HepG2 (cell line): ENCODE data around the gene FMNL2. TPM values are rescaled to one million over a fixed set of nuclear protein-coding genes. Genes with fewer than 3 reads are reported as not detected.

Source experiments
- ATAC-seq: fragments of 200-7000 bp; cut with Tn5 transposase; 3 replicates; pipeline ENCODE4 v1.9.1; 2020; ENCODE audit warnings: mild to moderate bottlenecking, moderate library complexity
- BruUV-seq: library from RNA; stranded (reverse); fragments of 400-500 nt; replicated peaks from 2 replicates; lab custom pipeline; 2021; lab: Mats Ljungman, UMichigan
- CTCF ChIA-PET: fragments of 300-600 bp; formaldehyde crosslinking; extraction: SDS; loops from one replicate; lab custom pipeline; 2021; ENCODE audit warnings: low total read pairs, inconsistent platforms, low intra/inter-chr PET ratio; lab: Yijun Ruan, JAX
- POLR2A ChIA-PET: fragments of 350-600 bp; sonication (Branson Sonifier 250); formaldehyde crosslinking; loops from one replicate; lab custom pipeline; 2020; ENCODE audit warnings: antibody characterized with exemption, inconsistent platforms; lab: Yijun Ruan, JAX
- DNase-seq: peaks from one replicate; pipeline ENCODE4 v3.0.0-alpha.2; 2015; ENCODE audit warnings: low spot score
- FAIRE-seq: peaks from 3 replicates; lab custom pipeline; 2011; peaks lifted over from hg19 to GRCh38; lab: Jason Lieb, UNC
- H2AFZ ChIP-seq: one replicate; pipeline ENCODE4 v1.6.1; 2011; ENCODE audit warnings: low read length, inconsistent platforms
- H3K27ac ChIP-seq: fragments of 300-600 bp; 3 replicates; pipeline ENCODE4 v1.8.0; 2011; ENCODE audit warnings: mixed run types, mild to moderate bottlenecking, mixed read lengths, low read length, inconsistent platforms; ENCODE audit not compliant: insufficient read depth; ENCODE audit errors: extremely low read length
- H3K27me3 ChIP-seq, 2 experiments: fragments of 200-600 bp in 1 of 2; 2 replicates in 1 of 2; 3 replicates in 1 of 2; pipeline versions ENCODE4 v1.6.0 to v1.8.0; 2011; ENCODE audit warnings: low read length in 2 of 2, mild to moderate bottlenecking in 2 of 2, moderate library complexity in 2 of 2, inconsistent platforms in 1 of 2; ENCODE audit not compliant: insufficient read depth in 2 of 2, control insufficient read depth in 1 of 2
- H3K36me3 ChIP-seq, 2 experiments: fragments of 200-600 bp in 1 of 2; replicated peaks in 1 of 2; 2 replicates in 1 of 2; 3 replicates in 1 of 2; pipeline versions ENCODE4 v1.5.1 to v1.8.0; 2011; ENCODE audit warnings: low read length in 2 of 2, inconsistent platforms in 1 of 2; ENCODE audit not compliant: insufficient read depth in 2 of 2, control insufficient read depth in 1 of 2
- H3K4me1 ChIP-seq: 2 replicates; pipeline ENCODE4 v1.5.1; 2012; ENCODE audit warnings: low read length, inconsistent platforms; ENCODE audit not compliant: insufficient read depth
- H3K4me2 ChIP-seq: 2 replicates; pipeline ENCODE4 v1.6.0; 2011; ENCODE audit warnings: low read depth, low read length, inconsistent platforms
- H3K4me3 ChIP-seq, 3 experiments: fragments of 200-600 bp in 1 of 3; sonication (generic), shearing (Covaris generic) in 1 of 3; replicated peaks in 1 of 3; 2 replicates each; pipeline ENCODE4 v1.5.1; 2011 to 2016; ENCODE audit warnings: low read length in 3 of 3, inconsistent platforms in 2 of 3, low read depth in 2 of 3, mild to moderate bottlenecking in 2 of 3, control low read depth in 1 of 3, mixed read lengths in 1 of 3; ENCODE audit not compliant: insufficient read depth in 1 of 3
- H3K79me2 ChIP-seq: one replicate; pipeline ENCODE4 v1.6.1; 2011; ENCODE audit warnings: low read length, inconsistent platforms; ENCODE audit not compliant: insufficient read depth
- H3K9ac ChIP-seq: 2 replicates; pipeline ENCODE4 v1.6.0; 2011; ENCODE audit warnings: mild to moderate bottlenecking, low read depth, low read length, inconsistent platforms; ENCODE audit not compliant: insufficient read depth
- H3K9me3 ChIP-seq: 2 replicates; pipeline ENCODE4 v1.5.1; 2012; ENCODE audit warnings: mild to moderate bottlenecking, low read length
- H4K20me1 ChIP-seq: 2 replicates; pipeline ENCODE4 v1.6.0; 2011; ENCODE audit warnings: inconsistent platforms, mild to moderate bottlenecking, low read length, moderate library complexity; ENCODE audit not compliant: insufficient read depth
- ASH2L ChIP-seq: fragments of 300-600, 200-600 bp; sonication (generic); IDR thresholded peaks from 2 replicates; pipeline ENCODE4 v1.7.0; 2017; ENCODE audit warnings: low read depth, mild to moderate bottlenecking, moderate library complexity, mixed read lengths, low read length; ENCODE audit not compliant: insufficient read length
- ETS1 ChIP-seq: sonication (generic); formaldehyde crosslinking; IDR thresholded peaks from 2 replicates; pipeline ENCODE4 v1.4.0; 2020; ENCODE audit warnings: missing genetic modification reagents
- HNRNPUL1 ChIP-seq: fragments of 200-400 bp; formaldehyde crosslinking; IDR thresholded peaks from 2 replicates; pipeline ENCODE4 v1.6.1; 2017; ENCODE audit warnings: low read depth, mild to moderate bottlenecking, low read length, moderate library complexity
- MAFF ChIP-seq: IDR thresholded peaks from 2 replicates; pipeline ENCODE4 v1.6.1; 2011; ENCODE audit warnings: low read depth, low read length, improper control_type of control experiment
- MXD1 ChIP-seq: sonication (generic); formaldehyde crosslinking; IDR thresholded peaks from 2 replicates; pipeline ENCODE4 v1.4.0; 2020; ENCODE audit warnings: mild to moderate bottlenecking, missing genetic modification reagents
- NFKBIZ ChIP-seq: IDR thresholded peaks from 2 replicates; pipeline ENCODE4 v1.6.1; 2018; ENCODE audit warnings: missing genetic modification reagents, missing compliant biosample characterization
- PCBP2 ChIP-seq: fragments of 200-400 bp; formaldehyde crosslinking; optimal IDR thresholded peaks from 2 replicates; pipeline ENCODE3; 2018; ENCODE audit warnings: low read length, low read depth; ENCODE audit not compliant: poor library complexity, severe bottlenecking
- RBM22 ChIP-seq: fragments of 200-400 bp; formaldehyde crosslinking; optimal IDR thresholded peaks from 2 replicates; pipeline ENCODE3; 2017; ENCODE audit warnings: mild to moderate bottlenecking, low read length, moderate library complexity
- REPIN1 ChIP-seq: sonication (generic); formaldehyde crosslinking; IDR thresholded peaks from 2 replicates; pipeline ENCODE4 v1.8.0; 2022; ENCODE audit warnings: missing genetic modification reagents, low read depth, mild to moderate bottlenecking, borderline replicate concordance
- TBX2 ChIP-seq: sonication (generic); formaldehyde crosslinking; IDR thresholded peaks from 2 replicates; pipeline ENCODE4 v1.5.0; 2020; ENCODE audit warnings: missing genetic modification reagents, mild to moderate bottlenecking, borderline replicate concordance
- ZBTB14 ChIP-seq: sonication (generic); formaldehyde crosslinking; IDR thresholded peaks from 2 replicates; pipeline ENCODE4 v1.4.0; 2020; ENCODE audit warnings: missing genetic modification reagents
- ZNF24 ChIP-seq: fragments of 450-650 bp; IDR thresholded peaks from 2 replicates; pipeline ENCODE4 v1.6.1; 2017; ENCODE audit warnings: antibody characterized with exemption, mild to moderate bottlenecking
- ZNF549 ChIP-seq: sonication (generic); formaldehyde crosslinking; IDR thresholded peaks from 2 replicates; pipeline ENCODE4 v1.5.0; 2020; ENCODE audit warnings: missing genetic modification reagents
- ZNF768 ChIP-seq: sonication (generic); formaldehyde crosslinking; IDR thresholded peaks from 2 replicates; pipeline ENCODE4 v1.4.0; 2020; ENCODE audit warnings: missing genetic modification reagents
- ZNF850 ChIP-seq: sonication (generic); formaldehyde crosslinking; conservative IDR thresholded peaks from 2 replicates; pipeline ENCODE4 v1.9.0; 2021; ENCODE audit warnings: mild to moderate bottlenecking, missing genetic modification reagents
- ZSCAN21 ChIP-seq: sonication (generic); formaldehyde crosslinking; IDR thresholded peaks from 2 replicates; pipeline ENCODE4 v1.8.0; 2022; ENCODE audit warnings: mild to moderate bottlenecking, missing genetic modification reagents, moderate library complexity, borderline replicate concordance
- ZSCAN29 ChIP-seq: sonication (generic); formaldehyde crosslinking; conservative IDR thresholded peaks from 2 replicates; pipeline ENCODE4 v1.4.0; 2020; ENCODE audit warnings: mild to moderate bottlenecking, missing genetic modification reagents
- WGBS: methylation state at CpG from one replicate; pipeline ENCODE4 v1.1.6; 2017; ENCODE audit warnings: low lambda C conversion rate; 5-methylcytosine and 5-hydroxymethylcytosine counted together
- in situ Hi-C: cut with HindIII; loops from 2 replicates; pipeline ENCODE4 v1.10.0; 2017; ENCODE audit warnings: low pct_unique_long_range_greater_than_20kb; ENCODE audit not compliant: extremely low pct_ligation_motif_present
- intact Hi-C: fragments of 100-400 bp; cut with micrococcal nuclease; formaldehyde crosslinking; loops from one replicate; pipeline ENCODE4 v1.10.0; 2022; ENCODE audit not compliant: unreplicated experiment
- polyA plus RNA-seq, 8 experiments: library from polyadenylated mRNA; depleted of rRNA in 3 of 8; stranded (reverse) in 7 of 8; unstranded in 1 of 8; fragments of >200 nt; fragmentation: Illumina TruSeq in 4 of 8; extraction: Trizol in 4 of 8; gene quantifications; 2 replicates each; pipeline versions ENCODE4 v1.2.1 to v1.2.3, GENCODE V29; 2011 to 2016; ENCODE audit warnings: low read depth in 4 of 8, missing spikeins in 1 of 8, mixed read lengths in 1 of 8; ENCODE audit not compliant: insufficient read depth in 1 of 8
- total RNA-seq, 5 experiments: library from RNA; depleted of rRNA; stranded (reverse); fragments of >200 nt; fragmentation: Illumina TruSeq; extraction: Trizol; gene quantifications; 2 replicates each; pipeline ENCODE4 v1.2.3, GENCODE V29; 2016; ENCODE audit warnings: low read depth in 1 of 5

Gene FMNL2
- total and polyA plus RNA-seq, 2 of the 13 experiments (the other 11 are each of a cell fraction or from before 2014, with no cell fraction given), result 66.5 to 67.7 TPM

GRCh38 chr2:152544638-152545037 lies 209.7 kb downstream of the FMNL2 start:
- ATAC-seq (no peak), DNase-seq (no peak), FAIRE-seq (no peak)
- Histone ChIP-seq H2AFZ (no peak overlapping the region), H3K27me3 (no peaks in the 10 kb centered on the region), H3K9ac (no peak overlapping the region), H4K20me1 (no peaks in the 10 kb centered on the region), H3K4me2 (no peak overlapping the region), H3K27ac (no peak overlapping the region), H3K4me3 (no peak overlapping the region), H3K79me2 (peaks cover 10% of the 10 kb centered on the region), H3K9me3 (no peaks in the 10 kb centered on the region), H3K36me3 (peaks cover 31 to 62% of the 10 kb centered on the region in 2 experiments), H3K4me1 (peaks cover 32% of the 10 kb centered on the region)
- WGBS, result 97% methylated on average over 2 of the region's 2 CpGs
- intact Hi-C loops (no loop called here), in situ Hi-C loops (no loop called here)
- ChIA-PET CTCF (no interaction called here), POLR2A (no interaction called here)
- BruUV-seq, result TSS peak; percentile 18
- no peak for TF ChIP-seq ETS1 (CRISPR knock-in tag)
- TF ChIP-seq RBM22, result peak; percentile 68

- intact Hi-C loops, result no loop called here
- FAIRE-seq (no peak), DNase-seq (no peak), ATAC-seq (no peak)
- H3K36me3 ChIP-seq, result peaks cover 32 to 67% of the 10 kb centered on the region in 2 experiments
- peaks cover 39% of the 10 kb centered on the region for H3K4me1 ChIP-seq
- no TSS peak for BruUV-seq
- no peak overlapping the region for H3K9ac ChIP-seq
- ChIA-PET CTCF (no interaction called here), POLR2A (no interaction called here)
- no peak overlapping the region for H3K27ac ChIP-seq
- H3K27me3 ChIP-seq, result no peaks in the 10 kb centered on the region
- in situ Hi-C loops, result no loop called here
- no peak overlapping the region for H2AFZ ChIP-seq
- H3K9me3 ChIP-seq, result no peaks in the 10 kb centered on the region
- no peaks in the 10 kb centered on the region for H4K20me1 ChIP-seq
- WGBS, result 95% methylated on average over 8 of the region's 8 CpGs
- peaks cover 2% of the 10 kb centered on the region for H3K79me2 ChIP-seq
- no peak overlapping the region for H3K4me2 ChIP-seq
- no peak overlapping the region for H3K4me3 ChIP-seq
- TF ChIP-seq MXD1 (CRISPR knock-in tag), result no peak
- TF ChIP-seq PCBP2, result no peak
- TF ChIP-seq ZNF24, result no peak
- TF ChIP-seq NFKBIZ (CRISPR knock-in tag), result no peak
- TF ChIP-seq REPIN1 (CRISPR knock-in tag), result no peak
- no peak for TF ChIP-seq MAFF
- TF ChIP-seq ASH2L, result no peak
- no peak for TF ChIP-seq ZNF549 (CRISPR knock-in tag)
- TF ChIP-seq TBX2 (CRISPR knock-in tag), result no peak
- TF ChIP-seq ZBTB14 (CRISPR knock-in tag), result no peak
- TF ChIP-seq ZNF850, result no peak
- no peak for TF ChIP-seq ZSCAN29 (CRISPR knock-in tag)
- TF ChIP-seq HNRNPUL1, result no peak
- TF ChIP-seq ZNF768 (CRISPR knock-in tag), result no peak
- TF ChIP-seq ZSCAN21 (CRISPR knock-in tag), result no peak
Measured at GRCh38 chr2:152546230-152546837, 211.4 kb downstream of the FMNL2 start.
